Glomerular visceral epithelial cell (primary cell): Measurements from ENCODE around the gene TMEM72.

Experiments
- DNase-seq: peaks from one replicate; pipeline ENCODE4 v3.0.0-alpha.2; 2016; ENCODE audit errors: extremely low spot score

The TMEM72 gene

DNA sequence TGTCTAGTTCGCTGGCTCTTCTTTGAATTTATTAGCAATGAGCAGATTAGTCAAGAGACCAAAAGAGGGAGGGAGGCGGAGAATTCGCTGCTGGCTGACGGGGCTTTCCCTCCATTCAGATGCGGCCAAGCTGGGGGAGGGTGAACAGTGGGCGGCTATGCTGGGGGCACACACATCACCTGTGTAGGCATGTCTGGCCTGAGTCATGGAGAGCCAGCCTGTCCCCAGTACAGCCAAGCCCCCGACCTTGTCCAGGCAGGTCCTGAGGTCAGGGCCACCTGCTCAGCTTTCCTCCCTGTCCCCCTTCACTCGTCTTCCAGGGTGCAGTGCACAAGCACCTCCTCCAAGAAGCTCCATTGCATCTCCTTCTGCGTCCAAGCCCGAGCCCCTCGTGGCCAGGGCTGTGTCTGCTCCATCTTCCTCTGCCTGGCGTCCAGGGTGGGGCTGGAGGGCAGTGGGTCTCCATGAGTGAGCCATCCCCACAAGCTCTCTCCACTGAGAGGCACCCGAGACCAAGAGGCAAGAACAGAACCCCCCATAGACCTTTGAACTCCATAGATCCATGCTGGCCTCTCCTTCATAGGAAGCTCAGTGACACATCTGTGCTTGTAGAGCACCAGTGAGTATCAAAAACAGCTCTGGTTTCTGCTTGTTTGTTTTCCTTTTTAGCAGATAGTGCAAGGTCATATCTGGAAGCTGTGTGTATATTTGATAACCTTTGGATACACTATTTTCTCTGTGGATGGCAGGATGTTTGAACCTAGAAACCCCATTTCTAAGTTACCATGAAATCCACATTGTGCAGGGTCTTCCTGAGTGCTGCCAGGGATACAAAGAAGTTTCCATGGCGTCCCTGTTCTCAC lies 69.4 kb downstream of the TMEM72 start:
- no peak for DNase-seq

DNA sequence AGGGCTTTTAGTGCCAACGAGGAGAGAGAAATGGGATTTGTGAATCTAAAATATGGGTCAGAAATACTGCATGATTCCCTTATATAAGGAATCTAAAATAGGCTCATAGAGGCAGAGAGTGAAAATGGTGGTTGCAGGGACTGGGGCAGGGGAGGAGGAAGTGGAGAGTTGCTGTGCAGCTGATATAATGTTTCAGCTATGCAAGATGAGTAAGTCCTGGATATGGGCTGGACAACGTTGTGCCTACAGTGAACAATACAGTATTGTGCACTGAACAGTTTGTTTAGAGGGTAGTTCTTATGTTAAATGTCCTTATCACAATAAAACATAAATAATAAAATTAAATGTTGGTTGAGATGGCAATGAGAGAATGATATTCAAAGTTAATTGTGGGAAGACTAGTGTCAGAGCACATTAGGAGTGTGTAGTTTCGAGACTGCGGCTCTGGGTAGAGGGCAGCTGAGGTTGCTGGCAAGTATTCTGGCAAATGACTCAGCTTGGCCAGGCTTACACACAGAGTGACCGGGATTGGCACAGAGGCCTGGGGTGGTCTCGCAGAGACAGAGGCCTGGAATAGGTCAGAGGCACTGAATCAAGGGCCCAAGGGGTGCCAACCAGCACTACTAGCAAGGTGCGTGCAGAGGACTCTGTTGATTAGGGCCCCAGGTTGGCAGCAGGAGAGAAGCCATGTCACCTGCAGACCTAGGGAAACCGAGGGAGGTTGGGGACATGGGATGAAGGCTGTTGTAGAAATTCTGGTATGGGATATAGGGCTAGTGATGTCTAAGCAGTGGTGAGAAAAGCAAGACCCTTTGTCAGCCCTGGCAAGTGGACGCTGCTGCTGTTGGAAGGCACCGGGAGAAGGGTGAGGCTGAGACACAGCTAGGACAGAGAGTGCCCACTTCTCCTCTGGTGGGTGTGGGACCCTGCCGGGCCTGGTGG lies 70.3 kb downstream of the TMEM72 start:
- DNase-seq: peak; percentile 82

DNA sequence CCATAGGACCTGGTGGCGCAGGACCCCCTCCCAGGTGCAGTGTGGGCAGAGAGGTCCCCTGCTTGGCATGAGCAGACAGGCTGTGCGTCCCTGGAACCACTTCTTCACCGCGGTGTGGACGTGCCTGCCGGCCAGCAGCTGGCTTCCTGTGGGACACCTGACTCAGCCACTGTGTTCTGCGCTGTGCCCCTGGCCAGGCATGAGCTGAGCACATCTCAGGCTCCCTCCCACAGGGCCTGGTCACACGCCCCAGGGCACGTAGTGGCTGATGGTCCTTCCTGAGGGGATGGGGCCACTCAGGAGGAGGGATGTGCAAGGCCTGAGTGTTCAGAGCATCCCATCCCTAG lies 71.0 kb downstream of the TMEM72 start:
- DNase-seq: peak; percentile 85

DNA sequence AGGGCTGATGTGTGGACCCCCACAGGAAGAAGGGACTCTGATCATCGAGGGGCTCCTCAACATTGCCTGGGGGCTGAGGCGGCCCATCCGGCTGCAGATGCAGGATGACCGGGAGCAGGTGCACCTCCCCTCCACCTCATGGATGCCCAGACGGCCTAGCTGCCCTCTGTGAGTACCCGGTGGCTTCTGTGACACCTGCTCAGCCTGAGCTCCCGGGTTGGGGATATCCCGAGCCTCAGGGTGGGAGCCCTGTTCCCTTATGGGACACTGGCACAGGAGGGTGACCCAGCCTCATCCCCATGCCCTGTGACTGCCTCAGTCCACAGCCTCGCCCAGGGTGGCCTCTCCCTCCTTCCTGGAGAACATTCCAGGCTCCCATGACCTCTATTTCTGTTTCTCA lies 71.4 kb downstream of the TMEM72 start:
- DNase-seq: no peak

DNA sequence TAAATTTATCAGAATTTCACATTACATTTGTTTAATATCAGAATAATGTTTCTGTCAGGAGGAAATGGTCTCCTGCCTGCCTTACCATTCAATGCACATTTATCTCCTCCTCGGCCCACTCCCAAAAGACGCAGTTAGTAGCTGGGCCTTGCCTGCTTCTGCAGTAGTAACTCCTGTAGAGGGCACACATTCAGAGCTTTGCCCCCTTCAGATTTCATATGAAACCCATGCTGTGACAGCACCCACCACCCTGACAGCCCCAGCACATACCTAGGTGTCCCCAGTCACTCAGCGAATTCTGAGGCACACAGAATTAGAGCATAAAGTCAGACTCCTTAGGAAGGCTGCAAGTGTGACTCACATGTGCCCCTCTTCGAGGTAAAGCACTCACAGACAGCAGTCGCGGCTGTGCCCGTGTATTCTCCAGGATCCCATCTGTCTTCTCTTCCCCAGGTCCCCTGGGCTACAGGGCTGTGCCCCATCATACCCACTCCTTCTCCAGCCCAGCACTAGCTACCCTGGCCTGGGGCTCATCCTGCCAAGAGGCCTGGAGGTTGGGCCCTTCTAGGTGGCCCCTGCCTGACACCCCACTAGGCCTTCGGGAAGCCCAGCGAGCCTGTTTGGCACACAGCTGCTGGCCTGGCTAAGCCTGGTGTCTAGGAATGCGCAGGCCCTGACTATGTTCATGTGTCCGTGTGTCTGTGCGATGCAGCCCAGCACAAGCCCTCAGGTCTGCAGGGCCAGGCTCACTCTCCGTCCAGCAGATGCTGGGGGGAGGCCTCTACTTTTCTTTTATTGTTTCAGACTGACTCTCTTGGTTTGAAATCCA lies 72.1 kb downstream of the TMEM72 start:
- DNase-seq: no peak

DNA sequence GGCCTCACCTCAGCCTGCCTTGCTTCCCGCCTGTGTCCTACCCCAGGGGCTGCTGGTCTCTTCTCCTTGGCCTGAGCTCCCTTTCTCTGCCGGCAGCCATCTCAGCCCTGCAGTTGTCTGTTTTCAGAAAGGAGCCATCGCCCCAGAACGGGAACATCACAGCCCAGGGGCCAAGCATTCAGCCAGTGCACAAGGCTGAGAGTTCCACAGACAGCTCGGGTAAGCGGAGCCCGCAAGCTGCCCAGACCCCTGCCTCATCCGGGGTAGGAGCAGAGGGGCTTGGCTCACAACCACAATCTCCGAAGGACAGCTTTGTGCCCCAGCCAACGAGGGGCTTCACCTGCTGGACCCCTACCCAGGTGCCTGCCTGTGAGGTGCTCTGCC lies 72.8 kb downstream of the TMEM72 start:
- DNase-seq: no peak

DNA sequence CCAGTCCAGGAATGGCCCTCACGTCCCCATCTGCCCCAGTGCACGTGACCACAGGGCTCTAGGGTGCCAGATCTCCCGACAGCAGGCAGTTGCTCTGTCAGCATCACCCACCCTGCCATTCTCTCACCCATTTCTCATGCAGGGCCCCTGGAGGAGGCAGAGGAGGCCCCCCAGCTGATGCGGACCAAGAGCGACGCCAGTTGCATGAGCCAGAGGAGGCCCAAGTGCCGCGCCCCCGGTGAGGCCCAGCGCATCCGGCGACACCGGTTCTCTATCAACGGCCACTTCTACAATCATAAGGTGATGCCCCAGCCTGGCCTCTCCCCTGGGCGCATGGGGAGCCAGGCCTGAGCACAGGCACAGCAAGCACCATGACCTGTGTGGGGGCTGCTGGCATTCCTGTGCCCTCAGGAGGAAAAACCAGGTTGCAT lies 73.5 kb downstream of the TMEM72 start:
- DNase-seq: no peak

DNA sequence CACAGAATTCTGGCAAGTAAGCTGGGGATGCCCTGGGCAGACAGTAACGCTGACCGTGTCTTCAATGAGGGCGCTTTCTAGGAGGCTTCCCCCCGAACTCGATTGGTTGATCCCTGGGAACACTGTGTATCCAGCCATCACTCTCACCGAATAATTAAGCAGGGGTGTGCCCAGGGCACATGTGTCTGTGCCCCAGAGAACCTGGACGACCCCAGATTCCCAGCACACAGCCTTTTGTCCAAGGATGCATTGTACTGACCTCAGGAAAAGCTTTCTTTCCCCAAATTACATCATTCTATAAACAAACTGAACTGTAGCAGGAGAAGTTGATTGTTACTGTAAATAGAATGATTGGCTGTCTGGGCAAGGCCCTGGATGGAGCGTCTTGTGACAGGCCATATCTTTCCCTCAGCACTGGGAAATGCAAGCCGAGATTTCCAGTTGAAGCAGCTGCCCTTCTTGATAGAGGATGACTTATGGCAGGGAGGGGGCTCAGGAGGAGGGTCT lies 74.1 kb downstream of the TMEM72 start:
- DNase-seq: no peak

DNA sequence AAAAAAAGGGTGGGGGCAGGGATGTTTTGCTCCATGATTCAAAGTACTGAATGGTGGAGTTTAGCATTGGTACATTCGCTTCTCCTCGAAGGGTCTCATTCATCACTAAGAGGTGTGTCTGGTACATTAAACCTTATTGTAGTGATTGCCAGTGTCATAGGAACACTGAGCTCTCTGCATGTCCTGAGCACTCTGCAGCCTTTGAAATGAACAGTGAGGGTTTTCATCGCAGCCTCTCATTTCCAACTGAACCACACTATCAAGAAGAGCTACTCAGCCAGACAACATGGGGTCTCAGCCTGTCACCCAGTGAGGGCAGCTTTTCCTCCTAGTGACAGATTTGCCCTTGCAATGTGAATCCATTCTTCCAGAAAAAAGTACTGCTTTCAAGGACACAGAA lies 75.0 kb downstream of the TMEM72 start:
- no peak for DNase-seq
